T-helper 2 cell treated with Interferon-gamma antibody and Interleukin-4, amounts not matched to agents 5 μg/mL and 100 μg/mL, for 36 hours (primary cell): Measurements from ENCODE around the gene TGFBR3.

Experiments
- DNase-seq: peaks from one replicate; pipeline ENCODE4 v3.0.0; 2021; ENCODE audit warnings: low spot score
- H3K27ac Mint-ChIP-seq: one replicate; pipeline ENCODE4 v1.8.0; 2021; ENCODE audit warnings: mild to moderate bottlenecking, mixed read lengths
- H3K27me3 Mint-ChIP-seq: one replicate; pipeline ENCODE4 v1.8.0; 2021; ENCODE audit warnings: low read depth, mixed read lengths
- H3K36me3 Mint-ChIP-seq: one replicate; pipeline ENCODE4 v1.8.0; 2021; ENCODE audit warnings: low read depth, mixed read lengths
- H3K4me1 Mint-ChIP-seq: one replicate; pipeline ENCODE4 v1.8.0; 2021; ENCODE audit warnings: low read depth, mixed read lengths
- H3K4me3 Mint-ChIP-seq: one replicate; pipeline ENCODE4 v1.8.0; 2022; ENCODE audit warnings: mild to moderate bottlenecking, moderate library complexity, mixed read lengths
- H3K9me3 Mint-ChIP-seq: one replicate; pipeline ENCODE4 v1.8.0; 2021; ENCODE audit warnings: mixed read lengths

Gene TGFBR3

GRCh38 chr1:91760512-91760911 lies 125.4 kb downstream of the TGFBR3 start:
- peaks cover 9% of the 10 kb centered on the region for H3K4me1 Mint-ChIP-seq

GRCh38 chr1:91759076-91759475 lies 126.9 kb downstream of the TGFBR3 start:
- DNase-seq, result no peak
- H3K27ac Mint-ChIP-seq, result no peak overlapping the region
- H3K4me3 Mint-ChIP-seq, result no peak overlapping the region
- H3K4me1 Mint-ChIP-seq, result peaks cover 16% of the 10 kb centered on the region
- H3K9me3 Mint-ChIP-seq, result no peaks in the 10 kb centered on the region
- peaks cover 7% of the 10 kb centered on the region for H3K36me3 Mint-ChIP-seq
- peaks cover 5% of the 10 kb centered on the region for H3K27me3 Mint-ChIP-seq

More at GRCh38 chr1:91760512-91760911, 125.4 kb downstream of the TGFBR3 start:
- Mint-ChIP-seq H3K9me3 (no peaks in the 10 kb centered on the region), H3K4me3 (no peak overlapping the region), H3K27ac (no peak overlapping the region), H3K27me3 (peaks cover 5% of the 10 kb centered on the region), H3K36me3 (peaks cover 10% of the 10 kb centered on the region)
- DNase-seq, result no peak

- Mint-ChIP-seq H3K9me3 (no peaks in the 10 kb centered on the region), H3K27me3 (peaks cover 5% of the 10 kb centered on the region), H3K4me3 (no peak overlapping the region), H3K36me3 (peaks cover 9% of the 10 kb centered on the region), H3K4me1 (peaks cover 22% of the 10 kb centered on the region), H3K27ac (no peak overlapping the region)
- no peak for DNase-seq
Measured at GRCh38 chr1:91757763-91758460, 128.0 kb downstream of the TGFBR3 start.

- H3K4me1 Mint-ChIP-seq, result peaks cover 34% of the 10 kb centered on the region
- no peak for DNase-seq
- H3K9me3 Mint-ChIP-seq, result no peaks in the 10 kb centered on the region
- no peak overlapping the region for H3K27ac Mint-ChIP-seq
- no peaks in the 10 kb centered on the region for H3K27me3 Mint-ChIP-seq
- no peak overlapping the region for H3K4me3 Mint-ChIP-seq
- peaks cover 9% of the 10 kb centered on the region for H3K36me3 Mint-ChIP-seq
Measured at GRCh38 chr1:91755702-91756287, 130.2 kb downstream of the TGFBR3 start.

GRCh38 chr1:91754816-91755580 lies 131.0 kb downstream of the TGFBR3 start:
- Mint-ChIP-seq H3K27me3 (no peaks in the 10 kb centered on the region), H3K27ac (no peak overlapping the region), H3K4me3 (no peak overlapping the region)

GRCh38 chr1:91754348-91754747 lies 131.6 kb downstream of the TGFBR3 start:
- peaks cover 12% of the 10 kb centered on the region for H3K36me3 Mint-ChIP-seq
- H3K9me3 Mint-ChIP-seq, result no peaks in the 10 kb centered on the region
- peaks cover 40% of the 10 kb centered on the region for H3K4me1 Mint-ChIP-seq
- H3K27ac Mint-ChIP-seq, result no peak overlapping the region
- peak overlapping the region; percentile 0 for H3K4me3 Mint-ChIP-seq
- peak; percentile 77 for DNase-seq
- H3K27me3 Mint-ChIP-seq, result no peaks in the 10 kb centered on the region

More at GRCh38 chr1:91754816-91755580, 131.0 kb downstream of the TGFBR3 start:
- no peaks in the 10 kb centered on the region for H3K9me3 Mint-ChIP-seq
- H3K36me3 Mint-ChIP-seq, result peaks cover 11% of the 10 kb centered on the region
- no peak for DNase-seq
- H3K4me1 Mint-ChIP-seq, result peaks cover 35% of the 10 kb centered on the region

- Mint-ChIP-seq H3K27me3 (no peaks in the 10 kb centered on the region), H3K4me1 (peaks cover 45% of the 10 kb centered on the region), H3K4me3 (peak overlapping the region; percentile 0), H3K9me3 (no peaks in the 10 kb centered on the region), H3K27ac (no peak overlapping the region), H3K36me3 (peaks cover 11% of the 10 kb centered on the region)
- no peak for DNase-seq
Measured at GRCh38 chr1:91753878-91754277, 132.1 kb downstream of the TGFBR3 start.

- Mint-ChIP-seq H3K4me1 (peaks cover 50% of the 10 kb centered on the region), H3K27ac (peak overlapping the region; percentile 3), H3K9me3 (peaks cover 8% of the 10 kb centered on the region), H3K27me3 (no peaks in the 10 kb centered on the region), H3K4me3 (peak overlapping the region; percentile 44), H3K36me3 (peaks cover 12% of the 10 kb centered on the region)
- DNase-seq, result peak; percentile 40
Measured at GRCh38 chr1:91752324-91752723, 133.6 kb downstream of the TGFBR3 start.

GRCh38 chr1:91751275-91751674 lies 134.7 kb downstream of the TGFBR3 start:
- Mint-ChIP-seq H3K4me1 (peaks cover 50% of the 10 kb centered on the region), H3K9me3 (peaks cover 19% of the 10 kb centered on the region), H3K27ac (no peak overlapping the region), H3K4me3 (no peak overlapping the region), H3K27me3 (no peaks in the 10 kb centered on the region), H3K36me3 (peaks cover 21% of the 10 kb centered on the region)
- DNase-seq, result no peak

- no peaks in the 10 kb centered on the region for H3K27me3 Mint-ChIP-seq
- DNase-seq, result no peak
- no peak overlapping the region for H3K27ac Mint-ChIP-seq
- H3K4me3 Mint-ChIP-seq, result no peak overlapping the region
- peaks cover 26% of the 10 kb centered on the region for H3K36me3 Mint-ChIP-seq
- H3K9me3 Mint-ChIP-seq, result peaks cover 25% of the 10 kb centered on the region
- H3K4me1 Mint-ChIP-seq, result peaks cover 50% of the 10 kb centered on the region
Measured at GRCh38 chr1:91750398-91750996, 135.5 kb downstream of the TGFBR3 start.

- peaks cover 49% of the 10 kb centered on the region for H3K4me1 Mint-ChIP-seq
- peak; percentile 14 for DNase-seq
- H3K9me3 Mint-ChIP-seq, result peaks cover 25% of the 10 kb centered on the region
- no peak overlapping the region for H3K27ac Mint-ChIP-seq
- peak overlapping the region; percentile 18 for H3K4me3 Mint-ChIP-seq
- peaks cover 28% of the 10 kb centered on the region for H3K36me3 Mint-ChIP-seq
- no peaks in the 10 kb centered on the region for H3K27me3 Mint-ChIP-seq
Measured at GRCh38 chr1:91749788-91750231, 136.1 kb downstream of the TGFBR3 start.

- Mint-ChIP-seq H3K4me1 (peaks cover 34% of the 10 kb centered on the region), H3K36me3 (peaks cover 34% of the 10 kb centered on the region), H3K4me3 (no peak overlapping the region), H3K27me3 (no peaks in the 10 kb centered on the region), H3K9me3 (peaks cover 25% of the 10 kb centered on the region), H3K27ac (no peak overlapping the region)
- DNase-seq, result no peak
Measured at GRCh38 chr1:91747666-91748065, 138.3 kb downstream of the TGFBR3 start.

GRCh38 chr1:91746728-91747338 lies 139.1 kb downstream of the TGFBR3 start:
- DNase-seq, result no peak
- Mint-ChIP-seq H3K36me3 (peaks cover 38% of the 10 kb centered on the region), H3K27me3 (no peaks in the 10 kb centered on the region), H3K4me3 (no peak overlapping the region), H3K9me3 (peaks cover 25% of the 10 kb centered on the region), H3K27ac (no peak overlapping the region), H3K4me1 (peaks cover 27% of the 10 kb centered on the region)
